Thymus (tissue), 11 donors: ENCODE measurements around the gene WNT1. TPM values are rescaled to one million over a fixed set of nuclear protein-coding genes. Genes with fewer than 3 reads are reported as not detected.
A peak's percentile ranks its signal among the peaks of the same experiment; 100 is the strongest.

Experiments used
- DNase-seq, 9 donors: peaks; one replicate each; pipeline ENCODE4 v3.0.0-alpha.2; 2013; ENCODE audit warnings: low spot score in 9 of 9, low read depth in 6 of 9, missing footprints in 1 of 9
- H3K27ac ChIP-seq, 2 donors: one replicate each; pipeline ENCODE4 v1.5.1; 2013; ENCODE audit warnings: control low read depth in 1 of 2, low read depth in 1 of 2, low read length in 1 of 2, mild to moderate bottlenecking in 1 of 2, moderate library complexity in 1 of 2
- H3K27me3 ChIP-seq, 2 donors: one replicate each; pipeline ENCODE4 v1.5.1; 2013; ENCODE audit warnings: low read length in 1 of 2; ENCODE audit not compliant: control insufficient read depth in 2 of 2, insufficient read depth in 1 of 2
- H3K36me3 ChIP-seq, 2 donors: one replicate each; pipeline ENCODE4 v1.5.1; 2013; ENCODE audit warnings: low read length in 1 of 2, mild to moderate bottlenecking in 1 of 2, moderate library complexity in 1 of 2; ENCODE audit not compliant: control insufficient read depth in 2 of 2, insufficient read depth in 2 of 2
- H3K4me1 ChIP-seq, 2 donors: one replicate each; pipeline ENCODE4 v1.5.1; 2013; ENCODE audit warnings: low read length in 2 of 2; ENCODE audit not compliant: control insufficient read depth in 2 of 2, insufficient read depth in 2 of 2
- H3K4me3 ChIP-seq, 2 donors: one replicate each; pipeline ENCODE4 v1.5.1; 2013; ENCODE audit warnings: low read length in 2 of 2, control low read depth in 1 of 2, mild to moderate bottlenecking in 1 of 2
- H3K9me3 ChIP-seq, 2 donors: one replicate each; pipeline ENCODE4 v1.5.1; 2013; ENCODE audit warnings: low read length in 1 of 2, mild to moderate bottlenecking in 1 of 2; ENCODE audit not compliant: control insufficient read depth in 2 of 2, insufficient read depth in 1 of 2
- WGBS: extraction: QIAGEN DNeasy Blood & Tissue Kit; methylation state at CpG from one replicate; pipeline ENCODE4 v1.1.7; 2013; 5-methylcytosine and 5-hydroxymethylcytosine counted together
- polyA plus RNA-seq: library from polyadenylated mRNA; stranded (reverse); fragments of 200-250 nt; gene quantifications from one replicate; pipeline ENCODE4 v1.2.3, GENCODE V29; 2013
- total RNA-seq: library from RNA; stranded (reverse); fragments of 120-200 nt; gene quantifications from one replicate; pipeline ENCODE4 v1.2.4, GENCODE V29; 2013
- donor health status: healthy.

WNT1 gene
- total and polyA plus RNA-seq, 2 donors, result 0.05 TPM; not detected in 1

- no peaks in the 10 kb centered on the region for H3K36me3 ChIP-seq
- H3K9me3 ChIP-seq, result peaks cover 0 to 26% of the 10 kb centered on the region in 2 donors
- peaks cover 15 to 36% of the 10 kb centered on the region in 2 donors for H3K4me1 ChIP-seq
- WGBS, result 87% methylated on average over 3 of the region's 3 CpGs
- H3K4me3 ChIP-seq, result no peak overlapping the region
- no peak overlapping the region for H3K27ac ChIP-seq
- H3K27me3 ChIP-seq, result peaks cover 48 to 79% of the 10 kb centered on the region in 2 donors
- no peak for DNase-seq
Measured at GRCh38 chr12:48968467-48968866, 9.7 kb upstream of the WNT1 start.

- H3K36me3 ChIP-seq, result no peaks in the 10 kb centered on the region
- H3K9me3 ChIP-seq, result peaks cover 1 to 31% of the 10 kb centered on the region in 2 donors
- H3K27ac ChIP-seq, result peak overlapping the region in 1 of 2 donors; percentile 71
- H3K27me3 ChIP-seq, result peaks cover 56 to 87% of the 10 kb centered on the region in 2 donors
- no peak overlapping the region for H3K4me3 ChIP-seq
- DNase-seq, result no peak
- H3K4me1 ChIP-seq, result peaks cover 15 to 39% of the 10 kb centered on the region in 2 donors
- 70% methylated on average over 8 of the region's 8 CpGs for WGBS
Measured at GRCh38 chr12:48969160-48969771, 8.9 kb upstream of the WNT1 start.

GRCh38 chr12:48969833-48970701 is 8.1 kb upstream of the WNT1 start:
- Histone ChIP-seq H3K4me1 (peaks cover 15 to 39% of the 10 kb centered on the region in 2 donors), H3K36me3 (no peaks in the 10 kb centered on the region), H3K4me3 (peak overlapping the region; percentile 22), H3K9me3 (peaks cover 1 to 31% of the 10 kb centered on the region in 2 donors), H3K27ac (peak overlapping the region in 1 of 2 donors; percentile 71), H3K27me3 (peaks cover 60 to 95% of the 10 kb centered on the region in 2 donors)
- peak in 4 of 9 donors; percentile 47 to 70 (median 60) for DNase-seq
- WGBS, result 7% methylated on average over 77 of the region's 77 CpGs

- Histone ChIP-seq H3K4me1 (peaks cover 15 to 39% of the 10 kb centered on the region in 2 donors), H3K36me3 (no peaks in the 10 kb centered on the region), H3K27ac (no peak overlapping the region), H3K27me3 (peaks cover 65 to 96% of the 10 kb centered on the region in 2 donors), H3K4me3 (peak overlapping the region in 1 of 2 donors; percentile 22), H3K9me3 (peaks cover 1 to 31% of the 10 kb centered on the region in 2 donors)
- DNase-seq, result no peak
- 33% methylated on average over 10 of the region's 10 CpGs for WGBS
Measured at GRCh38 chr12:48970702-48971334, 7.3 kb upstream of the WNT1 start.

- H3K4me1 ChIP-seq, result peaks cover 15 to 43% of the 10 kb centered on the region in 2 donors
- H3K9me3 ChIP-seq, result peaks cover 1 to 31% of the 10 kb centered on the region in 2 donors
- H3K27ac ChIP-seq, result no peak overlapping the region
- no peak for DNase-seq
- H3K36me3 ChIP-seq, result peaks cover 0 to 2% of the 10 kb centered on the region in 2 donors
- H3K4me3 ChIP-seq, result no peak overlapping the region
- 7% methylated on average over 23 of the region's 23 CpGs for WGBS
- peaks cover 72 to 100% of the 10 kb centered on the region in 2 donors for H3K27me3 ChIP-seq
Measured at GRCh38 chr12:48972213-48972951, 5.7 kb upstream of the WNT1 start.

GRCh38 chr12:48972952-48973483 is 5.1 kb upstream of the WNT1 start:
- Histone ChIP-seq H3K9me3 (peaks cover 1 to 31% of the 10 kb centered on the region in 2 donors), H3K36me3 (peaks cover 0 to 2% of the 10 kb centered on the region in 2 donors), H3K27ac (no peak overlapping the region), H3K27me3 (peaks cover 79 to 100% of the 10 kb centered on the region in 2 donors), H3K4me1 (peaks cover 17 to 50% of the 10 kb centered on the region in 2 donors), H3K4me3 (no peak overlapping the region)
- WGBS, result 22% methylated on average over 3 of the region's 3 CpGs
- no peak for DNase-seq

GRCh38 chr12:48973531-48973930 is 4.6 kb upstream of the WNT1 start:
- peaks cover 0 to 2% of the 10 kb centered on the region in 2 donors for H3K36me3 ChIP-seq
- WGBS, result 34% methylated on average over 12 of the region's 12 CpGs
- no peak for DNase-seq
- no peak overlapping the region for H3K4me3 ChIP-seq
- peaks cover 84 to 100% of the 10 kb centered on the region in 2 donors for H3K27me3 ChIP-seq
- no peak overlapping the region for H3K27ac ChIP-seq
- peaks cover 20 to 54% of the 10 kb centered on the region in 2 donors for H3K4me1 ChIP-seq
- H3K9me3 ChIP-seq, result peaks cover 2 to 33% of the 10 kb centered on the region in 2 donors

GRCh38 chr12:48973941-48974673 is 4.0 kb upstream of the WNT1 start:
- H3K4me3 ChIP-seq, result no peak overlapping the region
- H3K27ac ChIP-seq, result no peak overlapping the region
- peaks cover 25 to 56% of the 10 kb centered on the region in 2 donors for H3K4me1 ChIP-seq
- peak in 1 of 9 donors; percentile 44 for DNase-seq
- peaks cover 0 to 2% of the 10 kb centered on the region in 2 donors for H3K36me3 ChIP-seq
- H3K9me3 ChIP-seq, result peaks cover 2 to 38% of the 10 kb centered on the region in 2 donors
- H3K27me3 ChIP-seq, result peaks cover 84 to 100% of the 10 kb centered on the region in 2 donors
- 18% methylated on average over 19 of the region's 19 CpGs for WGBS
